Common myeloid progenitor, CD34-positive (primary cell): ENCODE measurements around the gene DRAXIN.

ENCODE experiments used
- CTCF ChIA-PET: fragments of 350-600 bp; sonication (Branson Sonifier 250); formaldehyde crosslinking; loops from one replicate; lab custom pipeline; 2021; ENCODE audit warnings: antibody characterized with exemption; lab: Charles Lee
- POLR2A ChIA-PET: fragments of 350-600 bp; sonication (Branson Sonifier 250); formaldehyde crosslinking; loops from one replicate; lab custom pipeline; 2021; ENCODE audit warnings: antibody characterized with exemption; lab: Charles Lee
- DNase-seq, 3 donors: peaks; one replicate each; pipeline versions ENCODE4 v3.0.0 to v3.0.0-alpha.2; 2013
- H3K27ac ChIP-seq, 2 experiments: 1 replicate in 1 of 2; 2 replicates in 1 of 2; pipeline ENCODE4 v1.7.0; 2013; ENCODE audit warnings: inconsistent platforms in 2 of 2, low read length in 2 of 2, mild to moderate bottlenecking in 2 of 2, low read depth in 1 of 2, moderate library complexity in 1 of 2; ENCODE audit not compliant: severe bottlenecking in 2 of 2, insufficient read depth in 1 of 2, poor library complexity in 1 of 2
- H3K27me3 ChIP-seq, 5 experiments: replicated peaks in 2 of 5; 1 replicate in 3 of 5; 2 replicates in 2 of 5; pipeline versions ENCODE4 v1.6.1 to v1.7.0; 2013; ENCODE audit warnings: low read length in 4 of 5, mild to moderate bottlenecking in 2 of 5, moderate library complexity in 2 of 5, inconsistent platforms in 1 of 5; ENCODE audit not compliant: insufficient read depth in 5 of 5, control insufficient read depth in 4 of 5
- H3K36me3 ChIP-seq, 4 experiments: 1 replicate in 2 of 4; 2 replicates in 2 of 4; pipeline versions ENCODE4 v1.6.1 to v1.7.0; 2013; ENCODE audit warnings: low read length in 3 of 4, control low read depth in 1 of 4, mild to moderate bottlenecking in 1 of 4; ENCODE audit not compliant: control insufficient read depth in 4 of 4, insufficient read depth in 4 of 4
- H3K4me1 ChIP-seq, 4 experiments: 1 replicate in 3 of 4; 2 replicates in 1 of 4; pipeline versions ENCODE4 v1.6.1 to v1.7.1; 2013; ENCODE audit warnings: low read length in 3 of 4, mild to moderate bottlenecking in 3 of 4, control low read depth in 1 of 4, inconsistent platforms in 1 of 4, moderate library complexity in 1 of 4; ENCODE audit not compliant: control insufficient read depth in 4 of 4, insufficient read depth in 4 of 4; ENCODE audit errors: control extremely low read depth in 1 of 4
- H3K4me3 ChIP-seq, 7 experiments: 1 replicate in 4 of 7; 2 replicates in 3 of 7; pipeline versions ENCODE4 v1.5.1 to v1.7.0; 2013; ENCODE audit warnings: mild to moderate bottlenecking in 7 of 7, low read length in 6 of 7, moderate library complexity in 6 of 7, inconsistent platforms in 2 of 7, low read depth in 2 of 7, control low read depth in 1 of 7; ENCODE audit not compliant: insufficient read depth in 4 of 7, control insufficient read depth in 1 of 7; ENCODE audit errors: extremely low read depth in 1 of 7
- H3K9me3 ChIP-seq, 5 experiments: 1 replicate in 4 of 5; 2 replicates in 1 of 5; pipeline versions ENCODE4 v1.6.1 to v1.7.1; 2013; ENCODE audit warnings: low read length in 4 of 5, mild to moderate bottlenecking in 2 of 5, inconsistent platforms in 1 of 5, low read depth in 1 of 5, moderate library complexity in 1 of 5; ENCODE audit not compliant: control insufficient read depth in 4 of 5, insufficient read depth in 2 of 5; ENCODE audit errors: control extremely low read depth in 1 of 5
- WGBS: methylation state at CpG from one replicate; pipeline ENCODE4 v1.1.5; 2013; ENCODE audit not compliant: insufficient coverage; 5-methylcytosine and 5-hydroxymethylcytosine counted together

The DRAXIN gene

DNA sequence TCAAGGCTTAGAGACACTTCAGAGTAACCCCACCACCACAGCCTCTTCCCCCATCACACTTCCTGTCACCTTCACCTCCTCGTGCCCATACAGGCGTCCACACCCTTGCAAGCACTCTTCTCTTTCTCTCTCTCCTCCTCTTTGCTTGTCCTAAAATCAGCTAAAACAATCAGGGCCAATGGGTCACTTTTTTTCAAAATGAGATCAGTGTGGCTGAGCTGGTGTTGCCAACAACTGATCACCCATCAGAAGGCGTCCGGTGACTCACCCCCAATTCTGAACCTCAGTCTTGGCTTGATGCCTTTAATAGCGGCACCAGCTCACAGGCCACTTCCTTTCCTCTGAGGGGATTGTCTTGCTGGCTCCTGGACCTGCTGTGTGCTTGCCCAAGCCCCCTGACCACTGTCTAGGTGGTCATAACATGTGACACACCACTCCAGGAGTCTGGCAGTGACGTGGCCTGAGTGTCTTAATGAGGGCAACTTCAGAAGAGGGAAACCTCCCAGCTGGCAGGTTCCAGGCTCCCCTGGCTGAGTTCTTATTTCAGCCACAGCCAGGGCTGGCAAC, 1.6 kb downstream of the DRAXIN start:
- peaks cover 6 to 72% (median 34%) of the 10 kb centered on the region in 5 experiments for H3K27me3 ChIP-seq

DNA sequence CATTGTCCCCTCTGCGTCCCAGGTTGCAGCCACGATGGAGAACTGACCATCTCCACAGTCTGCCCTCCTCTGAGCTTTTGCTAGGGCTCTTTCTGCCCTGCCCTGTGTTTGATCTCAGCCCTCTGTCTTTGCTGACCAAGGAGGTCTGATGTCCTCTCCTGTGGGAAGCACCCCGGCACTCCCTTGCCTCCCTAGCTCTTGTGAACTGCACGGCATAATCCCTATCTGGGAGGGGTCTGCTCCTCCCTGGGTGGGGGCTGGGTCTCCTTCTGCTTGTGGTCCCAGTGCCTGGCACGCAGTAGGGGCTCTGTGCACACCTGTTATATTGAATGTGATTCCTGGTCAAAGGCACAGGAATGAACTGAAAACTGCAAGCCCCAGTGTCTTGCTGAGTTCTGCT, 2.4 kb downstream of the DRAXIN start:
- H3K4me3 ChIP-seq, result no peak overlapping the region
- DNase-seq, result no peak
- ChIA-PET CTCF (interaction anchor here (1.2 to 2.2 kb wide), 5 partner anchors 11 to 30 kb away, joined by 4 to 9 read pairs (median 6); partner anchors contain the start of gene FBXO6), POLR2A (interaction anchor here (0.6 kb wide), 1 partner anchor 350 kb away, joined by 3 read pairs; no protein-coding TSS in a partner anchor)
- H3K36me3 ChIP-seq, result no peaks in the 10 kb centered on the region
- peaks cover 6 to 67% (median 34%) of the 10 kb centered on the region in 5 experiments for H3K27me3 ChIP-seq
- no peaks in the 10 kb centered on the region for H3K9me3 ChIP-seq
- 67% methylated on average over 4 of the region's 5 CpGs for WGBS
- H3K27ac ChIP-seq, result no peak overlapping the region
- peaks cover 0 to 34% (median 31%) of the 10 kb centered on the region in 4 experiments for H3K4me1 ChIP-seq

More for the DNA sequence above, 1.6 kb downstream of the DRAXIN start:
- WGBS, result 2% methylated on average over 6 of the region's 6 CpGs
- peak; percentile 70 to 92 (median 90) for DNase-seq
- Histone ChIP-seq H3K9me3 (no peaks in the 10 kb centered on the region), H3K4me1 (peaks cover 0 to 34% (median 31%) of the 10 kb centered on the region in 4 experiments), H3K27ac (no peak overlapping the region), H3K4me3 (no peak overlapping the region), H3K36me3 (no peaks in the 10 kb centered on the region)
- POLR2A ChIA-PET, result interaction anchor here (0.6 to 1.6 kb wide), 3 partner anchors 29 to 1307 kb away, joined by 3 to 7 read pairs (median 4); partner anchors contain the start of gene FBXO6
- CTCF ChIA-PET, result interaction anchor here (1.2 to 1.5 kb wide), 3 partner anchors 11 to 29 kb away, joined by 4 to 7 read pairs (median 4); partner anchors contain the start of gene FBXO6

GRCh38 chr1:11695861-11696260, 4.4 kb downstream of the DRAXIN start:
- Histone ChIP-seq H3K36me3 (no peaks in the 10 kb centered on the region), H3K27me3 (peaks cover 0 to 58% (median 33%) of the 10 kb centered on the region in 5 experiments), H3K4me3 (no peak overlapping the region), H3K9me3 (no peaks in the 10 kb centered on the region), H3K27ac (no peak overlapping the region), H3K4me1 (peaks cover 0 to 27% (median 25%) of the 10 kb centered on the region in 4 experiments)
- ChIA-PET CTCF (interaction anchor here (0.9 to 2.2 kb wide), 6 partner anchors 12 to 46 kb away, joined by 3 to 9 read pairs (median 4); no protein-coding TSS in a partner anchor), POLR2A (no interaction called here)
- 80% methylated on average over 5 of the region's 6 CpGs for WGBS
- DNase-seq, result no peak

GRCh38 chr1:11697188-11697892, 5.8 kb downstream of the DRAXIN start:
- Histone ChIP-seq H3K4me3 (no peak overlapping the region), H3K9me3 (no peaks in the 10 kb centered on the region), H3K4me1 (peaks cover 0 to 19% (median 15%) of the 10 kb centered on the region in 4 experiments), H3K36me3 (no peaks in the 10 kb centered on the region), H3K27ac (no peak overlapping the region), H3K27me3 (peaks cover 0 to 56% (median 37%) of the 10 kb centered on the region in 5 experiments)
- DNase-seq, result no peak
- WGBS, result 82% methylated on average over 7 of the region's 8 CpGs
- POLR2A ChIA-PET, result no interaction called here
- CTCF ChIA-PET, result interaction anchor here (0.6 to 2.2 kb wide), 3 partner anchors 10 to 32 kb away, joined by 4 to 12 read pairs (median 5); no protein-coding TSS in a partner anchor

DNA sequence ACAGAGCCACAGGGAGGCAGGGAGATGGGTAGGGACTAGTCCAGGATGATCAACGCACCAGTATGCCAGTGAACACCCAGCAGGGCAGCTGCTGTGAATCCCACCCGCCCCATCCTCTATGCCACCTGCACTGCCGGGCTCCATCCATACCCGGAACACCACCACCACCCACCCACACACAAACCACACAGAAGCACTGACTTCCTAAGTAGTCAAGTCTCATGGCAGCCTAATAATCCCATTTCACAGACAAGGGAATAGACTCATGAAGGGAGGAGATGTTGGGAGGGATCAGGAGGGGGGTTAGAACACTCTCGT, 6.3 kb downstream of the DRAXIN start:
- no peaks in the 10 kb centered on the region for H3K36me3 ChIP-seq
- ChIA-PET POLR2A (no interaction called here), CTCF (interaction anchor here (1.1 to 2.2 kb wide), 3 partner anchors 10 to 19 kb away, joined by 3 to 12 read pairs (median 5); no protein-coding TSS in a partner anchor)
- 100% methylated on average over 1 of the region's 5 CpGs for WGBS
- no peaks in the 10 kb centered on the region for H3K9me3 ChIP-seq
- peaks cover 0 to 14% (median 10%) of the 10 kb centered on the region in 4 experiments for H3K4me1 ChIP-seq
- H3K4me3 ChIP-seq, result no peak overlapping the region
- peaks cover 0 to 51% (median 33%) of the 10 kb centered on the region in 5 experiments for H3K27me3 ChIP-seq
- H3K27ac ChIP-seq, result no peak overlapping the region
- no peak for DNase-seq

DNA sequence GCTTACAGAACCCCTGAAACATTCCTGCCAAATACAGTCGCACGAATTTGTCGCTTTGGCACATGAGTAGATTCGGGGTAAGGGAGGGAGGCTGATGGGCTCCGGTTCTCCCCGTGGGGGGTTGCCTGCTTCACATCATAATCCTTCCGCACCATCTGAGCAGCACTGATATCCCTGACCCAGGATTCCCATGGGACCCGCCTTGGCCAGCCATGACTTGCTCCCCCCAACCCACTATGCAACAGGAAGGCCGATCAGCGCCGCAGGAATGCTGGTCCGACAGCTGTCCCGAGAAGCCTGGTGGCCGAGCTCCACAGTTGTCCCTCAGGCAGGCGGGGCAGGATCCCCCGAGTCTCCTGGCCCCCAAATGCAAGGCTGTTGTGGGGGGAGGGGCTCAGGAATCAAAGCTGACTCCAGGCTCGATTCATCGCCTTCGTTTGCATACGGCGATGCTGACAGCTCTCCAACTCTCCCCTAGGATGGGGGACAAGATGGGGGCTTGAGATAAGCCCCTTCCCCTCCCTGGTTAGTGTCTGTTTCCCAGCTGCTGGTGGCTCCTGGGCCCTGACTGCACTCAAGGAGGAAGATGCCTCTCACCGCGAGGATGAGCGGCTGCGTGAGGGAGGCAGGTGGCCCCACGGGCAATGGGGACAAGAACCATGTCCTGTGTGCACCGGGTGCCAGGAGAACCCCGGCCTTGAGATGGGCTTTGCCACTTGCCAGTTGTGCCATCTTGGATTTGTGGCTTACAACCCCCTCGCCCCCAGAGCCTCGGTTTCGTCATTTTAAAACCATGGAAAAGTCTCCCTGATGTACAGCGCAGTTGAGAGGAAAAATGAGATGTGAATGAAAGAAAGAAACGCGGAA, 9.3 kb downstream of the DRAXIN start:
- H3K4me3 ChIP-seq, result no peak overlapping the region
- no peak for DNase-seq

More for the DNA sequence above, 9.3 kb downstream of the DRAXIN start:
- H3K36me3 ChIP-seq, result no peaks in the 10 kb centered on the region
- H3K9me3 ChIP-seq, result no peaks in the 10 kb centered on the region
- H3K27ac ChIP-seq, result no peak overlapping the region
- ChIA-PET CTCF (interaction anchor here (0.8 kb wide), 1 partner anchor 50 kb away, joined by 3 read pairs; no protein-coding TSS in a partner anchor), POLR2A (interaction anchor here (0.6 kb wide), 1 partner anchor 31 kb away, joined by 4 read pairs; no protein-coding TSS in a partner anchor)
- peaks cover 0 to 4% (median 0%) of the 10 kb centered on the region in 4 experiments for H3K4me1 ChIP-seq
- WGBS, result 44% methylated on average over 27 of the region's 34 CpGs
- H3K27me3 ChIP-seq, result peaks cover 0 to 51% (median 29%) of the 10 kb centered on the region in 5 experiments
